HG03108 (cell line): ENCODE data around the gene TMEM37.

Experiments
- ATAC-seq: cut with Tn5 transposase; IDR thresholded peaks from one replicate; pipeline ENCODE4 v1.9.1; 2021; ENCODE audit warnings: moderate library complexity; ENCODE audit not compliant: unreplicated experiment

TMEM37 gene

GRCh38 chr2:119451336-119452050 lies 19.8 kb downstream of the TMEM37 start:
- ATAC-seq: no peak

- ATAC-seq: no peak
These were observed 22.4 kb downstream of the TMEM37 start for GRCh38 chr2:119453972-119454593.

- ATAC-seq: no peak
These were observed 23.5 kb downstream of the TMEM37 start for GRCh38 chr2:119455066-119455718.

GRCh38 chr2:119460076-119460475 lies 28.4 kb downstream of the TMEM37 start:
- no peak for ATAC-seq

GRCh38 chr2:119461811-119462210 lies 30.2 kb downstream of the TMEM37 start:
- no peak for ATAC-seq

GRCh38 chr2:119462574-119462973 lies 30.9 kb downstream of the TMEM37 start:
- ATAC-seq: no peak

- no peak for ATAC-seq
These were observed 31.5 kb downstream of the TMEM37 start for GRCh38 chr2:119463136-119463535.

GRCh38 chr2:119463990-119464389 lies 32.3 kb downstream of the TMEM37 start:
- ATAC-seq: no peak

GRCh38 chr2:119464981-119465380 lies 33.3 kb downstream of the TMEM37 start:
- no peak for ATAC-seq

- no peak for ATAC-seq
These were observed 34.0 kb downstream of the TMEM37 start for GRCh38 chr2:119465687-119466086.

GRCh38 chr2:119466373-119466772 lies 34.7 kb downstream of the TMEM37 start:
- ATAC-seq: no peak

GRCh38 chr2:119468154-119468955 lies 36.7 kb downstream of the TMEM37 start:
- no peak for ATAC-seq

GRCh38 chr2:119469131-119469530 lies 37.5 kb downstream of the TMEM37 start:
- no peak for ATAC-seq

GRCh38 chr2:119469661-119470297 lies 38.1 kb downstream of the TMEM37 start:
- no peak for ATAC-seq

- no peak for ATAC-seq
These were observed 41.1 kb downstream of the TMEM37 start for GRCh38 chr2:119472749-119473148.

- no peak for ATAC-seq
These were observed 42.1 kb downstream of the TMEM37 start for GRCh38 chr2:119473621-119474370.

- ATAC-seq: no peak
These were observed 42.9 kb downstream of the TMEM37 start for GRCh38 chr2:119474371-119475224.

- ATAC-seq: no peak
These were observed 43.7 kb downstream of the TMEM37 start for GRCh38 chr2:119475225-119475856.

- ATAC-seq: no peak
These were observed 44.2 kb downstream of the TMEM37 start for GRCh38 chr2:119475857-119476244.
